ENCODE results near the gene SLC5A11.
"Not testable (repeated sequence)": the region's sequence is repeated elsewhere in the genome, so short reads cannot be mapped to it uniquely, and the experiment has no call there.

Gene SLC5A11

DNA sequence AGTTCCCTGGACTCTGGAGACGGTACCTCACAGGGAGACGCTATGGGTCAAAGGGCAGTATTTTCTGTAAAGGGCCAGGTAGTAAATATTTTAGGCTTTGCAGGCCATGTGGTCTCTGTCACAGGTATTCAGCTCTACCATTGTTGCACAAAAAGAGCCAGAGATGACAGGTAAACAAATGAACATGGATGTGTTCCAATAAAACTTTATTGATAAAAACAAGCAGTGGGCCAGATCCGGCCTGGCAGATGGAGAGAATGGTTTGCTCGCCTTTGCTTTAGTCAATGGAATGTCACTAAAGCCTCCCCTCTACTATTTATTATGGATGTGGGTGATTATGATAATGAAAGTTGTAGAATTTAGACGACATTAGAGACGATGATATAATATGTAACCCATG lies 8.9 kb upstream of the SLC5A11 start:
- DNase-seq (ENCODE audit: low read depth, low spot score) = no peak

DNA sequence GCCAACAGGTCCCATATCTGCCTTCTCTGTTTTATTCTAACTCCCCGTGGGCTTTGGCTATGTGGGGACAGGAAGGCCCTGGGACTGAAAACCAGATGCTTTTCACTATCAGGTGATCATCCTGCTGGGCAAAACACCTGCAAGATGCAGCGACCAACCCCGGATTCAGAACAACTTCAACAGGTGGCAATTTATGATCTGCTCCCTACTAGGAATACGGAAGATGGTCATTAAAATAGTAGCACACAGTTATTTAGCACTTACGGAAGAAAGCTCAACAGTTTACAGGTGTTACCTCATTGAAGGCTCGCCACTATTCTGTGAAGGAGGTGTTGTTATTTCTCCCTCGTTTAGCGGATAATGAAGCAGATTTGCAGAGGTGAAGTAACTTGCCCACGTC lies 7.8 kb upstream of the SLC5A11 start:
- no peak for DNase-seq (ENCODE audit: low read depth, low spot score)

DNA sequence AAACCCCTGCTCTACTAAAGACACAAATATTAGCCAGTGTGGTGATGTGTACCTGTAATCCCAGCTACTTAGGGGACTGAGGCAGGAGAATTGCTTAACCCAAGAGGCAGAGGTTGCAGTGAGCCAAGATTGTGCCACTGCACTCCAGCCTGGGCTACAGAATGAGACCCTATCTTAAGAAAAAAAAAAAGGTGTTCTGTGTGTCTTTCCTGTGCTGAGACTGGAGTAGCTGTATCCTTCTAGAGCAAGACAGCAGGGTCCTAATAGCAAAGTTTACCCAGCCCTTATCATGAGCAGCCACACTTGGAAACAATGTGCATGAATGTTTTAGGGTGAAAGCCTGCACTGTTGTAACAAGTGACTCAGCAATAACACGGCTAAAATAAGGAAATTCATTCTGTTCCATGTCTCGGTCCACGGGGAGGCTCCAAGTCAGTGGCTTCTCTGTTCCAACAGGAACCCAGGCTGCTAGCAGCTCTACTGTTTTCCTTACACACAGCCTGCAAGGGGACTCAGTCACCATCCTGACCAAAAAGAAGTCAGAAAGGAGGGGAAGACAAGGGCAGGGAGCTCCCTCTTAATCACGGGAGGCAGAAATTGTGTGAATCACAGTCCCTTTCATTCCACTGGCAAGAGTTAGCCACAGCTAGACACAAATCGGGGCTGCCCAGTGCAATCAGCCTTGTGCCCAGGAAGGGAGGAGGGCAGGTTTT lies 7.1 kb upstream of the SLC5A11 start:
- DNase-seq (ENCODE audit: low read depth, low spot score) = no peak

DNA sequence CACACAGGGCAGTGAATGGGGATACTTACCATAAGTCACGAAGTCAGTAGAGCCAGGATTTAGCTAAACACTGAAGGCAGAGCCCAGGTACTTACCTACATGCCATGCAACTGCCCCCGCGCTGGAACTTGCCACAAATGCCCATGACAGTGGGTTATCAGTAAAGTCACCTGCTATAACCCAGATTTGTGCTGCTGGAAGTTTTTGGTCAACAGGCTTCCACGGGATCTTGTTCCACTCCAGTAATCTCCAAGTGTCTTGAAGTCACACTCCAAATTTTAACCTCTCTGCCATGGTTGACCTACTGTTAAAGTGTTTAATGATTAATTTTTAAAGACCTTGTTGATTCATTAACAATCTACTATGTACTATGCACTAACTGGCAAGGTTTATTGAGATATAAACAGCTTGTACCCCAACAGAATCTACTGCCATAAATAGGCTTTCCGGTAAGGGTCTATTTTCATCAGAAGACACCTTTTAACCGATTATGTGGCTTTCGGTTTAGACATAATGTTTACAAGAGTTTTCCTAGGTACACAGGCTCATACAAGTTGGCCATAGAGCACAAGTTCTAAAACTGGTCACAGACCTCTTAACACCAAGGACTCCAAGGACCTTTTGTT lies 6.3 kb upstream of the SLC5A11 start:
- no peak for DNase-seq (ENCODE audit: low read depth, low spot score)

GRCh38 chr16:24841291-24841690 lies 4.5 kb upstream of the SLC5A11 start:
- no peak for DNase-seq (ENCODE audit: low read depth, low spot score)

DNA sequence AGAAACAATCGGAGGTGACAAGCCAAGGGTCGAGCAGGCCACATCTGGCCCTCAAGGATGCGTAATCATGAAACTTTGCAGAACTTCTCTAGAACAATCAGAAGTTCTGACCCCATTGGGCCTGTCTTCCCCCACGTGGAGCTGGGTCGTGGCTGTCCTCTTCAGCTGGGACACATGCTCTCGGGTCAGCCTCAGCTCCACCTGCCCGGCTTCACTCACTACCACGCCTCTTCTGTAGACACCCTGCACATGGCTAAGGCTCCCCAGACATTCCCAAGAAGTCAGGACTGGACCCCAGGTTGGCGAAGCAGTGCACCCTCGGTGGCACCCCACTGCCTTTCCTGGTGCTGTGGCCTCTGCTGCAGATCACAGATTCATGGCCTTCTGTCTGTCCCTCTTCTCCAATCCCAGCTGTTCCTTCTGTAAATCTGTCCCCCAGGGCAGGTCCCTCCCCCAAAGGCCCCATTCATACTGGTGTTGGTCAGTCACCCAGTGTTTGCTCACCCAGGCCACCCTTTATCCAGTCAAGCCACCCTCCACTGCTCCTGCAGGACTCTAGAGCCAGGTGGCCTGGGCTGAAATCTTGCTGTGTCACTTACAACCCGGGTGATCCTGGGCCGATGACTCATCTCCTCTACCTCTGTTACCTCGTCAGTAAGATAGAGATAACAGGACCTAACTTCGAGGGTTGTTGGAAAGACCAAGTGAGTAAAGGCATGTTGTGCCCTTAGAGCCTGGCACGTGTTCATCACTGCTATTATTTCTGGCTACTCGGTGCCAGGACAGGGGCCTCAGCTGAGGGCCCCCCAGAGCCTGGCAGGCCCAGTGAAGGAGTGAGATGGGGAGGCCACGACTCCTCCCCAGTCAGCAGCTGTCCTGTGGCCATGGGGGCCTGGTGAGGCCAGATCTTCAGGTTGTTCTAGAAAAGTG lies 1.4 kb upstream of the SLC5A11 start:
- no peak for DNase-seq (ENCODE audit: low read depth, low spot score)

- DNase-seq (ENCODE audit: low read depth, low spot score) = not testable (repeated sequence)
These were observed 765 bp upstream of the SLC5A11 start for GRCh38 chr16:24845031-24845365.

- DNase-seq (ENCODE audit: low read depth, low spot score) = no peak
These were observed 990 bp downstream of the SLC5A11 start for GRCh38 chr16:24846548-24847357.

DNA sequence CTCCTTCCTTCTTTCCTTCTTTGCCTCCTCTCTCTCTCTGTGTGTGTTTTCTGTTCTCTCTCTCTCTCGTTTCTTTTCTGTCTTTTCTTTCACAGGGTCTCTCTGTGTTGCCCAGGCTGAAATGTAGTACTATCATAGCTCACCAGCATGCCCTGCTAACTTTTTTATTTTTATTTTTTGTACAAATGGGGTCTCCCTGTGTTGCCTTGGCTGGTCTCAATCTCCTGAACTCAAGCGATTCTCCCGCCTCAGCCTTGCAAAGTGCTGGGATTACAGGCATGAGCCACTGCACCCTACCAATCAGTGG lies 1.5 kb downstream of the SLC5A11 start:
- DNase-seq (ENCODE audit: low read depth, low spot score) = no peak

- DNase-seq (ENCODE audit: low read depth, low spot score) = no peak
These were observed 2.3 kb downstream of the SLC5A11 start for GRCh38 chr16:24848065-24848464.

DNA sequence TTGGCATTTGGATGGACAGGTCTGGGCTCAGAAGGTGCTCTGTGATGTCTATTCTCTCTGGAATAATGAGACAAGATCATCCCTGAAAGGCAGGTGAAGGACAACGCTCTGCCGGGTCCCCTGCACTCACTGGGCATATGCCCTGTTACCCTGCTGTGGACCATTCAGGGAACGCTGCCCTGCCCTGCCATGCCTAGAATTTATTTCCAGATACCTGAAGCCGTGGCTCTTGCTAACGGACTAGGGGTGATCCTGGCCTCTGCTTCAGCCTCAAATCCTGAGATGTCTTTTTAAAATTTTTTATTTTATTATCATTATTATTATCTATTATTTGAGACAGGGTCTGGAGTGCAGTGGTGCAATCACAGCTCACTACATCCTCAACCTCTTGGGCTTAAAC lies 3.9 kb downstream of the SLC5A11 start:
- no peak for DNase-seq (ENCODE audit: low read depth, low spot score)

DNA sequence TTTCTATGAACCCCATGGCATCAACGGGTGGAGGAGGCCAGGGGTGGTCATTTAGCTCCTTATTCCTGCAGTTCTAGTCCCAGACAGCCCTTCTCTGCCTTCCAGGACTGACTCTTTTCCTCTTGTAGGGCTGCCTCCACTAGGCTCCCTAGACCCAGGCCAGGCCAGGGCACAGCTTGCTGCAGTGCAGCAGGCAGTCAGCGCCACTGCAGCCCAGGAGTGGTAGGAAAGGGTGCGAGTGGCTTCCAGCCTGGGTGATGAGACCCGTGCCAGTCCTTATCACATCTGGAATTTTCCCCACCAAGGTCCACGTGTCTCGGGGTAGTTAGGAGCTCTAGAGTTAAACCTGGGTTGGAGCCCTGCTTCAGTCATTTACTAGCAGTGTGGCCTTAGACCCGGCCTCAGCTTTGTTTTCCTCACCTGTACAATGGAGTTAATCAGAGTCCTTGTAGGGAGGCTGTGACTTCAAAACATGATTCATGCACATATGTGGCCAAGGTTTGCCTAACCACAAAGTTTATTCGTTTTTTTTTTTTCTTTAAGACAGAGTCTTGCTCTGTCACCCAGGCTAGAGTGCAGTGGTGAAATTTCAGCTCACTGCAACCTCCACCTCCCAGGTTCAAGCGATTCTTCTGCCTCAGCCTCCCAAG lies 4.7 kb downstream of the SLC5A11 start:
- no peak for DNase-seq (ENCODE audit: low read depth, low spot score)

DNA sequence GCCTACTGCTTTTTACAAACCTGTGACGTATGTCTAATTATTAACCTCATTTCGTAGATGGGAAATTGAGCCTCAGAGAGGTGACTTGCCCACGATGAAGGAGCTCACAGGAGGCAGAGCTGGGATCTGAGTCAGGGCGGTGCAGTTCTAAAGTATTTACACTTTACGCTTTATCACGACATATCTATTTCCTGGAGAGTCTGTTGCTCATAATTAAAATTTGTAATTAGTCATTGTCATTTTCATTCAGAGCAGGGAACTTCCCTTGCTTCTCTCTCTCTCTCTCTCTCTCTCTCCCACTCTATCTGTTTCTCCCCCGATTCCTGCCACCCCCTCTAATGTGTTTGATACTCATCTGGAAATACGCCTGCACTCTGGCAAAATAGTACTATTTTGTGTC lies 5.9 kb downstream of the SLC5A11 start:
- no peak for DNase-seq (ENCODE audit: low read depth, low spot score)

DNA sequence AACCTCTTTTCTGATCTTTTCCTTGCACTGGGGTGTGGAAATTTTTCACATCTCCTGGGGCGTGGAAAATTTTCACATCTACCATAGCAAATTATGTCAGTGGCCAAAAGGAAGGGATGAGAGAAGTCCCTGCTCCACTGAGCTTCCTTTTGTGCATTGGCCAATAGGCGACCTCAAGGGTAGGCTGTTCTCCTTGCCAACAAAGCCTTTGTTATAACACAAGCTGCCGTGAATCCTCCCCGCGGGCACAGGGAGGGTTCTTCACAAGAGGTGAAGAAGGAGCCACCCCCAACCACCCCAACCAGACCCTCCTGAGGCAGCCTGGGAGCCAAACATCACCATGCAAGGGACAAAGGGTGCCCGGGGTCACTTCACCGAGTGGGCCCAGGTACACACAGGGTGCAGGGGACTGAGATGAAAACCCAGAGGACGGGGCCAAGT lies 6.5 kb downstream of the SLC5A11 start:
- DNase-seq (ENCODE audit: low read depth, low spot score) = no peak

DNA sequence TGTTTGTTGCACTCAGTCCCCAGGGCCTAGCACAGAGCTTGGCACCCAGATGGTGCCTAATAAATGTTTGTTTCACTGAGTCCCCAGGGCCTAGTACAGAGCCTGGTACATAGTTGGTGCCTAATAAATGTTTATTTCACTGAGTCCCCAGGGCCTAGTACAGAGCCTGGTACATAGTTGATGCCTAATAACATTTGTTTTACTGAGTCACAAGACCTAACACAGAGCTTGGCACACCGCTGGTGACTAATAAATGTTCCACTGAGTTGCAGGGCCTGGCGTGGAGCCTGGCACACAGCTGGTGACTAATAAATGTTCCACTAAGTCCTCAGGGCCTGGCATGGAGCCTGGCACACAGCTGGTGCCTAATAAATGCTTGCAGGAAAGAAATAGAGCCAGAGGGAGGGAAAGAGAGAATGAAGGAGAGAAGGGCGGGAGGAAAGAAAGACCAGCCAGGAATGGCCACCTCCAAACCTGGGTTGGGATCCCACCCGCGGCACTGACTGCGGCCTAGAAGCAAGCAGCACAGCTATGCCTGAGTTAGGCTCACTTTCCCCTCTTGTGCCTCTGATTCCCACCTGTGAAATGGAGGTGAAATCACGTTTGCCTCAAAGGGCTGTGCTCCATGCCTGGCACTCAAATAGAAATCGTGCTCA lies 7.5 kb downstream of the SLC5A11 start:
- no peak for DNase-seq (ENCODE audit: low read depth, low spot score)

- DNase-seq (ENCODE audit: low read depth, low spot score) = no peak
These were observed 8.1 kb downstream of the SLC5A11 start for GRCh38 chr16:24853830-24854229.

- no peak for DNase-seq (ENCODE audit: low read depth, low spot score)
These were observed 8.9 kb downstream of the SLC5A11 start for GRCh38 chr16:24854607-24855171.

GRCh38 chr16:24855678-24856077 lies 9.9 kb downstream of the SLC5A11 start:
- no peak for DNase-seq (ENCODE audit: low read depth, low spot score)

GRCh38 chr16:24856871-24857270 lies 11.1 kb downstream of the SLC5A11 start:
- DNase-seq (ENCODE audit: low read depth, low spot score) = not testable (repeated sequence)

GRCh38 chr16:24858219-24859041 lies 12.7 kb downstream of the SLC5A11 start:
- DNase-seq (ENCODE audit: low read depth, low spot score) = no peak
